CD4-positive, alpha-beta T cell treated with Interleukin-15 for 4 hours (primary cell): ENCODE results near the gene CASR.

Experiments
- DNase-seq: peaks from one replicate; pipeline ENCODE4 v3.0.0-alpha.2; 2020; ENCODE audit warnings: low spot score

Gene CASR

DNA sequence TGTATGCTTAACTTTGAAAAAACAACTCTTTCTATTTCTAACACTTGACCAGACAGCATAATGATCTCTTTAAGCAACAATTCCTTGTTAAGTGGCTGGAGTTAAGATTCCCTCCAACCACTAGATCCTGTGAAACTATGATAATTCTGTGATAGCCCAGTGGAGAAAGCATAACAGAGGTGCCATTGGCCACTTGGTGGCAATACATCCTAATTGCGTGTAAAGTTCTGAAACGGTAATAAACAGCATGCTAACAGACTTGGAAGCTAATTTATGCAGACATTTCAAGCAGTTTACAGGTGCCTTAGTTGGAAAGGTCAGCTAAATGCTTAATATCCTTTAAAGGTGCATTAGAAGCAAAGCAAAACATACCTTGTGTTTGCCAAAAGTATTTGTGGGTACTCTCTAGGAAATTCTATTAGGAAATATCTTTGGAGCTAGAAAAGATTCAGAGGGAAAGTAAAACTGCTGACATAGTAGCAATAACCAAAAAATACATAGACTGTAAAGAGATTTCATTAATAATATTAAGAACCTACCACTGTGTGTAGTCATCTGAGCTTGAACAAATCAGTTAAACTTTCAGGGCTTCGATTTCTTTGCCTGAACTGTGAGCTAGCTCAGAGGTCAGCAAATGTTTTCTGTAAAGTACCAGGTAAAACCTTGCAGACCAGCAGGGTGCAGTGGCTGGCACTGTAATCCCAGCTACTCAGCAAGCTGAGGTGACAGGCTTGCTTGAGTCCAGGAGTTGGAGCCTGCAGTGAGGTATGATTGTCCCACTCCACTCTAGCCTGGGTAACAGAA lies 122.6 kb downstream of the CASR start:
- DNase-seq: no peak

DNA sequence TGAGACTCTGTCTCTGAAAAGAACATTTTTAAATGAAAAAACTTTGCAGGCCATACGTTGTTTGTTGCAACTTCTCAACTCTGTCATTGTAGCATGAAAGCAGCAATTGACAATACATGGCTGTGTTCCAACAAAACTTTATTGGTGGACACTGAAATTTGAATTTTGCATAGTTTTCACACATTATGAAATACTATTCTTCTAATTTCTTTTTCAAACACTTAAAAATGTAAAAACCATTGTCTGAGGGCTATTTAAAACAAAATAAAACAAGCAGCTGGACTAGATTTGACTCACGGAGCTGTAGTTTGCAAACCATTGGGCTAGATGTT lies 123.1 kb downstream of the CASR start:
- DNase-seq: no peak

DNA sequence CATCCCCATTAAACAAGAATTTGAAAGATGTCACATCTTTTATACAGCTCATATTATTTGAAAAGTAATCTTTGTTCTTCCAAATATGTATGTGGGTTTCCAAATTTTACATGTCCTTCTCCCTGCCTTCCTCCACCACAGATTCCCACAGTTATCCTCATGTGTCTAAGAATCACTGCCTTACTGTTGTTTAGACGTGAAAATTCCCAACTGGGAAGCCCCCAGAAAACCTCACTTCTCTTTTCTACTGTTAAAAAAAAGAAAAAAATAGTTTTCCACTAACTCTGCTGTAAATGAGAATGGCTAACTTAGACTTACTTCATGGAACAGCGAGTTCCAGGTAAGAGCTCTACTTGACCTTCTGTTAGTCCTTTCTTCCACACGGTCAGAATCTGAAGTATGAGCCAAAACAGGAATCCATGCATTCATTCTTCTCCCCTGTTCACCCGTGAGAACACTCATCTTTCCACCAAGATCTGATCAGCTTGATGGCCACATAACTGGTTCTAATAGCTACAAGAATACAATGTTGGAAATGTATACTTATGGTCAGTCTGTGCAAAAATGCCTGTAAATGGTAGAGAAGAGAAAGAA lies 123.7 kb downstream of the CASR start:
- DNase-seq: no peak

DNA sequence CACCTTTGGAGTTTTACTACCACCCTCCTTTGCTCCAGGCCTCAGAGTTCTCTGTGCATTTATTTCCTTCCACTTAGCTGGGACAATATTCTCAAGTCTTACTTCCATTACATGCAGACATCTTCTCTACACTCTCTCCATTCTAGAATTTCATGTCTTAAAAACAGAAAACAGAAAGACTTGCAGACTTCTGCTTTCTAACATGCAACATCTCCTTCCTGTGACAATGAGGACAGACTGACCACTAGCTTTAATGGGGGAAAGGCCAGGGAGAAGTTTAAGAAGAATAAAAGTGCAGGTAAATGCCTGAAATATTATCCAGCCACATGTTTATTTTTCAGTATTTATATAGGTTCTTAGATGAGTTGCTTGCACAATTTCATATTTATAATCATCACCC lies 124.5 kb downstream of the CASR start:
- no peak for DNase-seq

DNA sequence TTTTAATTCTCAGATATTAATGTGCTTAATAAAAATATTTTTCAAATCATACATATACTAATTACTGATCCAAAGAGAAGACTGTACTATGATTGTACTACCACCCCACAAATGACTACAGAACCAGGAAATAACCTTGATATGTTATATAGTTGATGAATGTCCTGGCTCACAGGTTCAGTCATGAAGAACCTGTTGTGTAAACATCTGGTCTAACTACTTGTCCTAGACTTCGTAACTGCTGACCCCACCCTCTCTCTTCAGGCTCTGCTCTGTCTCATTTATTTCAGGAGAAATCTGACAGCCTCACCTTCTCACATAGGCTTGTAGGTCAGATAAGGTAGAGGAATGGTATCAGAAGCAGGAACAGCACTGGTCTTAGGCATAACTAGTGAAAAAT lies 126.9 kb downstream of the CASR start:
- no peak for DNase-seq

DNA sequence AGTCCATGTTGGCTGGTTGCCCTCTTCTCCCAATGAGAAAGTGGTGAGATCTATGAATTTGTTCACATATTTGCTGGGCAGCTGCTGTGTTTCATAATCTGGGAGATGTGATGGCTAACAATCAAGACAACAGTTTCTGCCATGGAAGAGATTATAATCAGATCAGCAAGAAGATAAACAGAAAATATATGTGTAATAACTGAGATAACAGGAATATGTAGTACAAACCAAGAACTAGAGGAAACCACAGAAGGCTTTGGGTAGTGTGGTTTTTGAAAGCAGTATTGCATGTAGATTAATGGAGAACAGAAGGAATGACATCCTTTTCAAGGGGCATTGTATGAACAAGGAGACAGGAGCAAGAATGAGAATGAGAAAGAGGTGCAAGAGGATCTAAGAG lies 129.4 kb downstream of the CASR start:
- no peak for DNase-seq

DNA sequence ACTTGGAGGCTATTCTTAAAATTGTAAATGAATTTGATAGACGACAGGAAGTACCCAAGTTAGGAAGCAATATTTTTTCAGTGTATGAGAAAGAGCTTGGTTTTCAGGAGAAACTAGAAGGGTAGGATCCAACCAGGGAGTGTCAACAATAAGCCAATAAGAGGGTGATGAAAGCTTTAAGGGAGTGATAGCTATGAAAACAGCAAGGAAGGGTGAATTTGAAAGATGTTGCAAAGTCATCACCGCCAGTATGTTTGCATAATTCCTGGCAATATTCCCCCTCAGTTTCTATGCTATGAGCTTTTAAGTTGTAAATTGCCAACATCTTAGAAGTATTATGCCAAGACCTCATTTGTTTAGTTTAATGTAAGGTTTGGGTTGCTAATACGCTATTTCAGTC lies 129.8 kb downstream of the CASR start:
- no peak for DNase-seq

DNA sequence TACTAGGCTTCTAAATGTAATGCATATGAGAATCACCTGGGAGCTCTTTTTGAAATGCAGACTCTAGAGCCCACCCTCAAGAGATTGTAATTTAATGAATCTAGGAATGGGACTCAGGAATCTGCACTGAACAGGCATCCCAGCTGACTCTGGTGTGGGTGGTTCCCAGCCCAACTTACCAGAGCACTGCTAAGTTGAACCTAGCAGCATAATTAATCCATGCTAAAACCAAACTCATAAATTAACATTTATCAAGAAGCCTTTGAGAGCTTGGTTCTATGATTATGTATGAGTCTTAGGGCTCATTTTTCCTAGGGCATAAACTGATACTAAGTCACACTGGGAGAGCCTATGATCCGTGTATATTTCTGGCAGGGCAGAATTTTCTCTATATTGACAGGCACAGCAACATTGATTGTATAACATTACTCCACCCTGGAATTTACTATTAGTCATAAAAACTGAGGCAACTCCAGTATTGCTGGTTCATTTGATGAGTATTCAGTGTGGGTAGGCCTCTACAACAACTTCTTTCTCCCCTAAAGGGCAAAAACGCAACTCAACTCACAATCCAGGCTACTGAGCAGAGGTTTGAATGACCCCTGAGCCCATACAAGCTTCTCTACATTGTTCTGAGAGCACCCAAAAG lies 130.9 kb downstream of the CASR start:
- DNase-seq: no peak

DNA sequence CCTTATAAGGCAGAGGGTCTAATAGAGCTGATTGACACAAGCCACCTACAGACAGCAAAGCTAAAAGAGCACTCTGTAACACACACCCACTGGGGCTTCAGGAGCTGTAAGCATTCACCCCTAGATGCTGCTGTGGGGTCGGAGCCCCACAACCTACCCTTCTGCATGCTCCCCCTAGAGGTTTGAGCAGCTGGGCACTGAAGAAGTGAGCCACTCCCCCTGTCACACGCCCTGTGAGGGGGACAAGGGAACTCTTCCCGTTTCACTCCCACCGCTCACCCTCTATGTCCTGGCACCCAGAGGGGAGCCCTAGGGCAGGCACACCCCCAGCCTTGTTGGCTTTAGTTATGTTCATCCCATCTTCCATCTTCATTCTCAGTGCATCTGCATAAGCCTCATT lies 132.2 kb downstream of the CASR start:
- no peak for DNase-seq

DNA sequence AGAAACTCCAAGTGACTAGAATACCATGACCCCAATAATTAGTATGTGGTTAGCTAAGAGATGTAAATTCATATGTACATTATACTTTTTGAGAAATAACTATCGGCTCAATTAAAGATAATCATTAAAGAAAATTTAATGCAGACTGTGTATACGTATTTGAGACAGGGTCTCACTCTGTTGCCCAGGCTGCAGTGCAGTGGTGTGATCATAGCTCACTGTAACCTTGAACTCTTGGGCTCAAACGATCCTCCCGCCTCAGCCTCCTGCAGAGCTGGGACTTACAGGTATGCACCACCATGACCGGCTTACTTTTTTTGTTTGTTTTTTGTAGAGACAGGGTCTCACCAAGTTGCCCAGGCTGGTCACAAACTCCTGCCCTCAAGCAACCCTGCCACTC lies 132.9 kb downstream of the CASR start:
- DNase-seq: no peak

DNA sequence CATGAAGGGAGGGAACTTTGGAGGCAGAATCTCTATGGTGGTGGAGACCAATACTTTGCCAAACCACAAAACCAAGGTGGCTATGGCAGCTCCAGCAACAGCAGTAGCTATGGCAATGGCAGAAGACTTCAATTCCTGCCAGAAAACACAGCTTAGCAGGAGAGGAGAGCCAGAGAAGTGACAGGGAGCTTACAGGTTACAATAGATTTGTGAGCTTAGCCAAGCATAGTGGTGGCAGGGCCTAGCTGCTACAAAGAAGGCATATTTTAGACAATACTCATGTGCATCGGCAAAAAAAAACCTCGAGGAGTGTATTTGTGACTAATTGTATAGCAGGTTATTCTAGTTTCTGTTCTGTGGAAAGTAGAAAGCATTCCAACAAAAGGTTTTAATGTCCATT lies 135.2 kb downstream of the CASR start:
- no peak for DNase-seq

DNA sequence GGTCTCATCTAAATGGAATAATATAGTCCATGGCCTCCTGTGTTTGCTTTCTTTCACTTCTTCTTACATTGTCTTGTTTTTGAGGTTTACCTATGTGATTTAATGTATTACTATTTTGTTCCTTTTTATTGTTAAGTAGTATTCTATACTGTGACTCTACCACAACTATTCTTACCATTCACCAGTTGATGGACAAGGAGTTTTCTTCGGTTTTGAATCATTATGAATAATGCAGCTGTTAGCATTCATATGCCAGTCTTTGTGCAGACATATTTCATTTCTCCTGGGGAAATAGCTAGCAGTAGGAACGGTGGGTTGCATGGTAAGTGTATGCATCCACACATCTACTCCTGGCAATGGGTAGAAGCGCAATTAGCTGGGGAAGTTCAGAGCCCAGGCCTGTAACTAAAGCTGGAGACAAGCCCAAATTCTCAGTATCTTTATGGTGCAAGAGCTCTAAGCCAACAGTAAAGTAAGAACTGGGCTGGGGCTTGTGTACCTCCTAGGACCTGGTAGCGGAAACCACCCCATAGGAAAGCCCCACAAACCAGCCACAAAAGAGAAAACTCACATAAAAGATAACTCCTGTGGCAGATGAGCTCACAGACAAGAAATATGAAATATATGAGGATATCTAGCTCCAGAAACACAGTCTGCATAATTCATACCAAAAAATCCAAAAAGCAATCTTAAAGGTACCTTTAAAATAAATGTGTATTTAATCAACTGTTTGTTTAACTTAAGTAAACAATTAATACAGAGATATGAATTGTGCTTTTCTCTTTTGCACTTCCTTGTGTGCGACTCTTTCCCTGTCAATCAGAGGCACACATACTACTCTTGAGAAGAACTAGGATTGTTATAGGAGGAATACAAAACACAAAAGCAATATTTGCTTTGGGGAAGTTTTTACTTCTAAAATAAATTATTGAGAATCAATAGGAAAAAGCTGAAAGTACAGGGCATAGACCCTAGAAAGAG lies 138.9 kb downstream of the CASR start:
- DNase-seq: peak; percentile 33

DNA sequence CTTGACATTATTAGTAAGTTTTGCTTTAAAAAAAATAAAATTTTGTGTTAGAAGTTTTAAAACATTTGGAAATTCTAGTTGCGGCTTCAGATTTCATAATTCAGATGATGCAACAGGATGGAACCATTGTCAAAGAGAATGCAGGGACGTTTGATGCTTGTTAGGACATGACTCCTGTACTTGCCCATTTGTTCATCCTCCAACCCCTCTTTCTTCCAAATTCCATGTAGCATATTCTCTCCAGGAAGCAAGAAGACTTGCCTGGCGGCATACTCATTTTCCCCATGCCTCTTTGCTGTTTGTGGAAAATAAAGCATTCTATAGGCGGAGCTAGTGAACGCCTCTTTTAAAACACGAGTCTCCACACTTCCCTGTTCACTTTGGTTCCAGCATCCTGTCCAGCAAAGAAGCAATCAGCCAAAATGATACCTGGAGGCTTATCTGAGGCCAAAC lies 141.4 kb downstream of the CASR start, which contains the start of gene CSTA:
Gene CSTA, plus strand, starts transcription at position 378 of the 453 bp plus-strand sequence. Its CDS starts 45 bp downstream, at position 423.
- no peak for DNase-seq

DNA sequence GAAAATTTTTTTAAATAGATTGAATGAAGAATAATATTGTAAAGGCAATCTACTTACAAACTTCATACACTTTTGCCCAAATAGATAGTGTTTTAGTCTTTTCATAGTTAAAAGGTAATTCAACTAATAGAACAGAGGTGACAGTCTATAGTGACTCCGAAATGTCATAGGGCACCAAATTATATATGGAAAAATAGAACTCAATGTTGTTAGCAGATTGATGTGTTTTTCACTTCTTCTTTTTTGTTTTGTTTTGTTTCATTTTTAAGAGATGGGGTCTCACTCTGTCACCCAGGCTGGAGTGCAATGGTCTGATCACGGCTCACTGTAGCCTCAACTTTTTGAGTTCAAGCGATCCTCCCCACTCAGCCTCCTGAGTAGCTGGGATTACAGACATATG lies 142.3 kb downstream of the CASR start:
- no peak for DNase-seq

DNA sequence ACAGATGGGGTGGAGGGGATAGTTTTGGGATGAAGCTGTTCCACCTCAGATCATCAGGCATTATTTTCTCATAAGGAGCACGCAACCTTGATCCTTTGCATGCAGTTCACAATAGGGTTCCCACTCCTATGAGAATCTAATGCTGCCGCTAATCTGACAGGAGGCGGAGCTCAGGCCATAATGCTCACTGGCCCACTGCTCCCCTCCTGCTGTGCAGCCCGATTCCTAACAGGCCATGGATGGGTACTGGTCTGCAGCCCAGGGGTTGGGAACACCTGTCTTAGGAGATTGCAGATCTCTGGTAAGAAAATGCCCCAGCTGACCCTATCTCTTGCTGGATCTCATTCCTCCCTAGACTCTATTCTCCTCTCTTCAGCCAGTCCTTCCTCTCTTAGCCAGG lies 148.4 kb downstream of the CASR start:
- DNase-seq: no peak

DNA sequence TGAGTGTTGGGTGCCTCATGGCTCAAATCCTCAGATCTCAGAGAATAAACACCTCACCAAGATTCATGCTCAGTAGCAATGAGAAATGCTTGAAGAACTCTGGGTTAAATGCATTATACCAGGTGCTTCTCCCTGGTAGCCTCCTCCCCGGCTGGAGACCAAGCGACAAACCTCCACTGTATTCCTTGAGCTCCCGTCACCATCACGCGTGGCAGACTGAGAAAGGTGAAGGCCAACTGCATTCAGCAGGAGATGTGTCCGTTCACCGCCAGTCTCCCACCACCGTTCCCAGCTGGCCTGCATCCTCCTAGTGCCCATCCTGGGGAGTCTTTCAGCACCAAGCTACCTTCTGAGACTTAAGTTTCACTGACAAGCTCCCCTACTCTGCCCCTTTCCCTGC lies 149.1 kb downstream of the CASR start:
- DNase-seq: no peak
